Effector memory CD8-positive, alpha-beta T cell (primary cell): Measurements from ENCODE around the gene FGFRL1.
"Not testable (repeated sequence)": the region's sequence is repeated elsewhere in the genome, so short reads cannot be mapped to it uniquely, and the experiment has no call there.

Experiments used
- ATAC-seq: fragments of 150-1000 bp; cut with Tn5 transposase; replicated peaks from 2 replicates; pipeline ENCODE4 v1.10.0; 2021; ENCODE audit warnings: mild to moderate bottlenecking, moderate library complexity
- DNase-seq, 3 experiments: peaks; one replicate each; pipeline ENCODE4 v3.0.0; 2021
- H3K27ac Mint-ChIP-seq, 2 donors: one replicate each; pipeline ENCODE4 v1.8.0; 2022; ENCODE audit warnings: mild to moderate bottlenecking in 2 of 2, mixed read lengths in 2 of 2, moderate library complexity in 2 of 2
- H3K27me3 Mint-ChIP-seq, 2 donors: one replicate each; pipeline ENCODE4 v1.8.0; 2022; ENCODE audit warnings: mixed read lengths in 2 of 2
- H3K36me3 Mint-ChIP-seq: one replicate; pipeline ENCODE4 v1.8.0; 2022; ENCODE audit warnings: mild to moderate bottlenecking, moderate library complexity, mixed read lengths; ENCODE audit not compliant: insufficient read depth
- H3K4me1 Mint-ChIP-seq, 2 donors: one replicate each; pipeline ENCODE4 v1.8.0; 2022; ENCODE audit warnings: low read depth in 2 of 2, mixed read lengths in 2 of 2
- H3K4me3 Mint-ChIP-seq, 2 donors: one replicate each; pipeline ENCODE4 v1.8.0; 2022; ENCODE audit warnings: mild to moderate bottlenecking in 2 of 2, mixed read lengths in 2 of 2, moderate library complexity in 2 of 2
- H3K9me3 Mint-ChIP-seq, 2 donors: one replicate each; pipeline ENCODE4 v1.8.0; 2022; ENCODE audit warnings: mixed read lengths in 2 of 2

Gene FGFRL1

GRCh38 chr4:968621-969394 lies 42.6 kb upstream of the FGFRL1 start:
- Mint-ChIP-seq H3K9me3 (no peaks in the 10 kb centered on the region), H3K4me1 (peaks cover 16 to 23% of the 10 kb centered on the region in 2 donors), H3K27me3 (no peaks in the 10 kb centered on the region), H3K27ac (peak overlapping the region in 1 of 2 donors; percentile 55), H3K4me3 (no peak overlapping the region), H3K36me3 (peaks cover 25% of the 10 kb centered on the region)
- ATAC-seq, result no peak
- no peak for DNase-seq

GRCh38 chr4:970046-970745 lies 41.2 kb upstream of the FGFRL1 start:
- ATAC-seq (peak; percentile 68), DNase-seq (peak; percentile 74 to 79 (median 75))
- Mint-ChIP-seq H3K4me1 (peaks cover 16 to 23% of the 10 kb centered on the region in 2 donors), H3K4me3 (peak overlapping the region; percentile 45 to 54), H3K27ac (peak overlapping the region; percentile 55 to 94), H3K9me3 (no peaks in the 10 kb centered on the region), H3K36me3 (peaks cover 24% of the 10 kb centered on the region), H3K27me3 (no peaks in the 10 kb centered on the region)

- peaks cover 16 to 23% of the 10 kb centered on the region in 2 donors for H3K4me1 Mint-ChIP-seq
- peak overlapping the region; percentile 55 to 94 for H3K27ac Mint-ChIP-seq
These were observed 40.4 kb upstream of the FGFRL1 start for GRCh38 chr4:970854-971520.

GRCh38 chr4:971666-972500 lies 39.5 kb upstream of the FGFRL1 start:
- no peak for DNase-seq
- no peaks in the 10 kb centered on the region for H3K27me3 Mint-ChIP-seq
- peak overlapping the region; percentile 45 to 54 for H3K4me3 Mint-ChIP-seq
- peaks cover 18% of the 10 kb centered on the region for H3K36me3 Mint-ChIP-seq
- no peaks in the 10 kb centered on the region for H3K9me3 Mint-ChIP-seq
- ATAC-seq, result no peak
- peaks cover 16 to 23% of the 10 kb centered on the region in 2 donors for H3K4me1 Mint-ChIP-seq
- H3K27ac Mint-ChIP-seq, result peak overlapping the region; percentile 38 to 55

More at GRCh38 chr4:970854-971520, 40.4 kb upstream of the FGFRL1 start:
- ATAC-seq (no peak), DNase-seq (peak in 1 of 3 experiments; percentile 17)
- Mint-ChIP-seq H3K4me3 (peak overlapping the region; percentile 45 to 54), H3K27me3 (no peaks in the 10 kb centered on the region), H3K9me3 (no peaks in the 10 kb centered on the region), H3K36me3 (peaks cover 18% of the 10 kb centered on the region)

GRCh38 chr4:972651-973424 lies 38.6 kb upstream of the FGFRL1 start:
- DNase-seq (peak; percentile 64 to 65 (median 65)), ATAC-seq (peak; percentile 50)
- H3K36me3 Mint-ChIP-seq, result peaks cover 18% of the 10 kb centered on the region
- H3K27ac Mint-ChIP-seq, result peak overlapping the region; percentile 35 to 38
- peak overlapping the region; percentile 45 to 54 for H3K4me3 Mint-ChIP-seq
- no peaks in the 10 kb centered on the region for H3K27me3 Mint-ChIP-seq
- no peaks in the 10 kb centered on the region for H3K9me3 Mint-ChIP-seq
- H3K4me1 Mint-ChIP-seq, result peaks cover 16 to 23% of the 10 kb centered on the region in 2 donors

- H3K4me1 Mint-ChIP-seq, result peaks cover 16 to 21% of the 10 kb centered on the region in 2 donors
- H3K36me3 Mint-ChIP-seq, result peaks cover 18% of the 10 kb centered on the region
- peak; percentile 58 for ATAC-seq
- H3K9me3 Mint-ChIP-seq, result no peaks in the 10 kb centered on the region
- H3K4me3 Mint-ChIP-seq, result peak within 1 kb of the TSS; percentile 45 to 54
- H3K27me3 Mint-ChIP-seq, result no peaks in the 10 kb centered on the region
- peak; percentile 80 to 87 (median 85) for DNase-seq
- H3K27ac Mint-ChIP-seq, result peak within 1 kb of the TSS; percentile 35 to 38
These were observed 37.7 kb upstream of the FGFRL1 start, which contains the start of gene DGKQ for GRCh38 chr4:973431-974397. DGKQ (minus strand) TSS chr4:973569; CDS start chr4:973482, 87 bp downstream.

GRCh38 chr4:974668-975067 lies 36.8 kb upstream of the FGFRL1 start:
- H3K27ac Mint-ChIP-seq, result no peak overlapping the region
- ATAC-seq (no peak), DNase-seq (no peak)
- H3K4me3 Mint-ChIP-seq, result peak overlapping the region; percentile 4 to 31
- no peaks in the 10 kb centered on the region for H3K9me3 Mint-ChIP-seq
- H3K36me3 Mint-ChIP-seq, result peaks cover 13% of the 10 kb centered on the region
- no peaks in the 10 kb centered on the region for H3K27me3 Mint-ChIP-seq
- H3K4me1 Mint-ChIP-seq, result peaks cover 15 to 17% of the 10 kb centered on the region in 2 donors

GRCh38 chr4:976016-976415 lies 35.4 kb upstream of the FGFRL1 start:
- H3K9me3 Mint-ChIP-seq, H3K27ac Mint-ChIP-seq, H3K36me3 Mint-ChIP-seq, ATAC-seq, H3K4me3 Mint-ChIP-seq, DNase-seq, H3K27me3 Mint-ChIP-seq, H3K4me1 Mint-ChIP-seq: not testable (repeated sequence)

GRCh38 chr4:978957-979701 lies 32.3 kb upstream of the FGFRL1 start:
- Mint-ChIP-seq H3K27me3 (no peaks in the 10 kb centered on the region), H3K27ac (no peak overlapping the region), H3K4me3 (no peak overlapping the region), H3K9me3 (no peaks in the 10 kb centered on the region), H3K4me1 (peaks cover 0 to 3% of the 10 kb centered on the region in 2 donors), H3K36me3 (peaks cover 3% of the 10 kb centered on the region)
- ATAC-seq (no peak), DNase-seq (no peak)

GRCh38 chr4:982291-982690 lies 29.1 kb upstream of the FGFRL1 start:
- Mint-ChIP-seq H3K4me1 (peaks cover 3 to 4% of the 10 kb centered on the region in 2 donors), H3K36me3 (no peaks in the 10 kb centered on the region), H3K4me3 (no peak overlapping the region), H3K27ac (no peak overlapping the region), H3K27me3 (no peaks in the 10 kb centered on the region), H3K9me3 (no peaks in the 10 kb centered on the region)
- ATAC-seq (no peak), DNase-seq (no peak)

- no peak overlapping the region for H3K4me3 Mint-ChIP-seq
- H3K4me1 Mint-ChIP-seq, result peaks cover 7 to 8% of the 10 kb centered on the region in 2 donors
- no peaks in the 10 kb centered on the region for H3K9me3 Mint-ChIP-seq
- H3K36me3 Mint-ChIP-seq, result no peaks in the 10 kb centered on the region
- no peaks in the 10 kb centered on the region for H3K27me3 Mint-ChIP-seq
- ATAC-seq (no peak), DNase-seq (no peak)
- no peak overlapping the region for H3K27ac Mint-ChIP-seq
These were observed 28.6 kb upstream of the FGFRL1 start for GRCh38 chr4:982814-983213.
